ENCODE data around the gene ABL2. TPM values are rescaled to one million over a fixed set of nuclear protein-coding genes. Genes with fewer than 3 reads are reported as not detected.
A peak's percentile ranks its signal among the peaks of the same experiment; 100 is the strongest.

ABL2 gene
- total RNA-seq (2011; cell fraction: chromatin; rRNA removed; ENCODE audit: low replicate concordance) = 41.6 and 59.9 TPM in 2 replicates
- total RNA-seq (2011; cell fraction: nucleolus; rRNA removed) = 17.2 and 21.7 TPM in 2 replicates
- total RNA-seq (2011; cell fraction: nucleoplasm; rRNA removed) = 31.7 and 41.7 TPM in 2 replicates
- total RNA-seq (2014; rRNA removed) (6.1 and 6.6 TPM in 2 replicates), total RNA-seq (2014; rRNA removed; fragmentation: Illumina TruSeq; extraction: Trizol) (9.5 and 10.9 TPM in 2 replicates), total RNA-seq (2015; rRNA removed; fragmentation: Illumina TruSeq; extraction: Trizol) (8.6 and 9.2 TPM in 2 replicates), total RNA-seq (2021) (14.1 and 15.0 TPM in 2 replicates), polyA plus RNA-seq (2011; rRNA removed) (8.1 and 9.4 TPM in 2 replicates), polyA plus RNA-seq (2014; fragmentation: Illumina TruSeq; extraction: Trizol) (8.7 and 8.9 TPM in 2 replicates), polyA plus RNA-seq (2014; fragmentation: Nextera tagmentation; extraction: Ambion mirVana) (1 to 10 TPM; 1.4 to 2.2 TPM), polyA plus RNA-seq (2014; rRNA removed) (5.6 and 5.8 TPM in 2 replicates), polyA minus RNA-seq (2011; rRNA and poly(A)+ RNA removed) (30.6 and 32.6 TPM in 2 replicates), Bru-seq, nascent RNA (percentile 78 among the genes with signal in this experiment), BruChase-seq, experiment 1, labeled RNA remaining after a 2-hour chase (percentile 83 among the genes with signal in this experiment), BruChase-seq, experiment 2, labeled RNA remaining after a 6-hour chase (percentile 81 among the genes with signal in this experiment)
- polyA plus RNA-seq (2011; cell fraction: cytosol; rRNA removed) = 4.6 and 6.3 TPM in 2 replicates
- 7.2 and 7.7 TPM in 2 replicates for polyA plus RNA-seq (2011; cell fraction: nucleus; rRNA removed)
- polyA plus RNA-seq (2012) = 5.5 and 6.0 TPM in 2 replicates
- polyA minus RNA-seq (2011; cell fraction: cytosol; rRNA and poly(A)+ RNA removed) = 15.8 and 16.8 TPM in 2 replicates
- polyA minus RNA-seq (2011; cell fraction: nucleus; rRNA and poly(A)+ RNA removed) = 10.0 and 15.8 TPM in 2 replicates
- long read RNA-seq, experiment 1, partial matches to known transcripts = 3 of 38 reads
- long read RNA-seq, experiment 1, other reads (novel, unspliced or antisense) = 32 of 38 reads
- long read RNA-seq, experiment 2, partial matches to known transcripts = 1 of 8 reads
- long read RNA-seq, experiment 2, other reads (novel, unspliced or antisense) = 7 of 8 reads
- long read RNA-seq, experiment 3, partial matches to known transcripts = 0 of 3 reads
- long read RNA-seq, experiment 3, other reads (novel, unspliced or antisense) = 3 of 3 reads

DNA sequence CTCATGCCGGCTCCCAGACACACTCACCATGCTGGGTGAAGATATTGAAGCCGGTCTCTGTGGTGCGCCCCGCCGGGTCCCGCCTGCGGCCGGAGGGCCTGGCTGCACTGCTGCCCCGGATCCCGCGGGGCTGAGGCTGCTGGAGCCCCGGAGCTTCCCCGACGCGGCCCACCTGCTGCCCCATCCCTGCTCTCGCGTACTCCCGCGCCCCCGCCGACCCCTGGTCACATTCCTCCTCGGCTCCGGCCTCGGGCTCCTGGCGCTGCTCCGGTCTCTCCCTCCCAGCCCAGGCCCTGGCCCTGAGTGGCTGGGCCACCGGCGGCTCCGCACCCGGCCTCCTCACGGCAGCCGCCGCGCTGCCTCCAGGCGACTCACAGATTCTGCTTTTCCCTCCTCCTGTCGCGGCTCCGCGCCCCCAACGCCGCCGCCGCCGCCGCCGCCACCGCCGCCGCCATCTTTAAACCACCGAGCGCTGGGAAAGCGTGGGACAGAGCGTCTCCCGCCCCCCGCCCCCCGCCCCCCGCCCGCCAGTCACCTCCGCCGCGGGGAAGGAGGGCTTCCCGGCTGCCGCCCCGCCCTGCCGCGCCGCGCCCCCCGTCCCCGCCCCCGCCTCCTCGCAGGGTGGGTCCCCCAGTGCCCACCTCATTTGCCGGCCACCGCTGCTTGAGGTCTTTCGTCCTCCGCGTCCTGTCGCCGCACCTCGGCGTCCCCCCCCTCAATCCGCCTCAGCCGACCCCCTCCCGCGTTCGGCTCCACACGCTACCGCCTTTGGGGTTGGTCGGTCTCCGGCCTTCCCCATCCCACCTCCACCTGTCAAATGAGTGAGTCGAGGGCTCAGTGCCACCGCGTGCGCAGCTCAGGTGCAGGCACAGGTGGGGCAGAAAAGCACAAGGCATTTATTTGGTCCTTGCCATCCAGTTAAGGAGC is at the start of gene ABL2:
TSS of gene ABL2 (minus strand) at position 464 of the 927 bp plus-strand sequence. CDS start at position 184, 280 bp downstream.
- Histone ChIP-seq H3K4me3 (peak within 1 kb of the TSS; percentile 98), H3K9ac (ENCODE audit: insufficient read depth in 1 of 2, low read depth in 2 of 2, low read length in 2 of 2) (peak within 1 kb of the TSS; percentile 84 to 99), H3K9me1 (ENCODE audit: control insufficient read depth, insufficient read depth, low read length) (no peaks in the 10 kb centered on the region), H3K4me1 (replicated peaks in 1 of 2; ENCODE audit: control insufficient read depth in 2 of 2, insufficient read depth in 2 of 2, low read length in 2 of 2) (peaks cover 11 to 16% of the 10 kb centered on the region in 2 experiments; a peak in 4 of 5 replicates), H3K36me3 (ENCODE audit: control insufficient read depth, insufficient read depth, low read length) (peaks cover 12% of the 10 kb centered on the region), H4K20me1 (replicated peaks; ENCODE audit: control insufficient read depth, insufficient read depth, low read length) (no peaks in the 10 kb centered on the region), H3K27me3 (ENCODE audit: control insufficient read depth in 2 of 2, insufficient read depth in 2 of 2, low read length in 2 of 2) (no peaks in the 10 kb centered on the region), H3K4me2 (ENCODE audit: insufficient read depth, low read length) (peak within 1 kb of the TSS; percentile 97), H2AFZ (ENCODE audit: low read depth, low read length) (peak within 1 kb of the TSS; percentile 99), H3K79me2 (ENCODE audit: control insufficient read depth, insufficient read depth, low read length) (peaks cover 45% of the 10 kb centered on the region), H3K27ac (ENCODE audit: extremely low read depth, low read depth, low read length) (peak within 1 kb of the TSS; percentile 78), H3K9me3 (replicated peaks; ENCODE audit: control insufficient read depth, insufficient read depth, low read depth, low read length) (no peaks in the 10 kb centered on the region)
- BruUV-seq (replicated peaks) = no TSS peak
- ATAC-seq (peak; percentile 85), DNase-seq (ENCODE audit: extremely low read depth in 1 of 4, low spot score in 3 of 4) (peak; percentile 71 to 93 (median 90)), FAIRE-seq (no peak)
- POLR2A ChIA-PET = interaction anchor here (0.6 to 1.2 kb wide), 2 partner anchors 10 to 34 kb away, joined by 3 read pairs; no protein-coding TSS in a partner anchor
- CTCF ChIA-PET (ENCODE audit: low intra/inter-chr PET ratio) = no interaction called here
- in situ Hi-C loops (cut with MboI) = no loop called here
- WGBS (ENCODE audit: insufficient coverage, low coverage, missing lambda C conversion rate) = 1% methylated on average over 32 of the region's 94 CpGs
- intact Hi-C loops (cut with micrococcal nuclease) = no loop called here
- TF ChIP-seq DMBX1 (CRISPR knock-in tag; IDR thresholded peaks at IDR 0.05; ENCODE audit: borderline replicate concordance) = no peak
- TF ChIP-seq, protein P1, sequence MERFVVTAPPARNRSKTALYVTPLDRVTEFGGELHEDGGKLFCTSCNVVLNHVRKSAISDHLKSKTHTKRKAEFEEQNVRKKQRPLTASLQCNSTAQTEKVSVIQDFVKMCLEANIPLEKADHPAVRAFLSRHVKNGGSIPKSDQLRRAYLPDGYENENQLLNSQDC (CRISPR knock-in tag; IDR thresholded peaks at IDR 0.05) = peak; percentile 15; the same call in 1 of the 2 replicates
- TF ChIP-seq CHD4 (IDR thresholded peaks at IDR 0.05; ENCODE audit: insufficient read depth, insufficient replicate concordance, low read depth, low read length, poor library complexity, severe bottlenecking) = no peak
- TF ChIP-seq, protein P2, sequence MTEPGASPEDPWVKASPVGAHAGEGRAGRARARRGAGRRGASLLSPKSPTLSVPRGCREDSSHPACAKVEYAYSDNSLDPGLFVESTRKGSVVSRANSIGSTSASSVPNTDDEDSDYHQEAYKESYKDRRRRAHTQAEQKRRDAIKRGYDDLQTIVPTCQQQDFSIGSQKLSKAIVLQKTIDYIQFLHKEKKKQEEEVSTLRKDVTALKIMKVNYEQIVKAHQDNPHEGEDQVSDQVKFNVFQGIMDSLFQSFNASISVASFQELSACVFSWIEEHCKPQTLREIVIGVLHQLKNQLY (CRISPR knock-in tag; conservative IDR thresholded peaks at IDR 0.05) = 0 out of 4 replicates have a peak, but pooled peaks of 1 of the 2 experiments have one; percentile 32
- TF ChIP-seq, protein P3, sequence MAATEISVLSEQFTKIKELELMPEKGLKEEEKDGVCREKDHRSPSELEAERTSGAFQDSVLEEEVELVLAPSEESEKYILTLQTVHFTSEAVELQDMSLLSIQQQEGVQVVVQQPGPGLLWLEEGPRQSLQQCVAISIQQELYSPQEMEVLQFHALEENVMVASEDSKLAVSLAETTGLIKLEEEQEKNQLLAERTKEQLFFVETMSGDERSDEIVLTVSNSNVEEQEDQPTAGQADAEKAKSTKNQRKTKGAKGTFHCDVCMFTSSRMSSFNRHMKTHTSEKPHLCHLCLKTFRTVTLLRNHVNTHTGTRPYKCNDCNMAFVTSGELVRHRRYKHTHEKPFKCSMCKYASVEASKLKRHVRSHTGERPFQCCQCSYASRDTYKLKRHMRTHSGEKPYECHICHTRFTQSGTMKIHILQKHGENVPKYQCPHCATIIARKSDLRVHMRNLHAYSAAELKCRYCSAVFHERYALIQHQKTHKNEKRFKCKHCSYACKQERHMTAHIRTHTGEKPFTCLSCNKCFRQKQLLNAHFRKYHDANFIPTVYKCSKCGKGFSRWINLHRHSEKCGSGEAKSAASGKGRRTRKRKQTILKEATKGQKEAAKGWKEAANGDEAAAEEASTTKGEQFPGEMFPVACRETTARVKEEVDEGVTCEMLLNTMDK (IDR thresholded peaks at IDR 0.05; ENCODE audit: borderline replicate concordance, insufficient read depth, low read depth, low read length, poor library complexity, severe bottlenecking) = no peak
- 0 out of 2 replicates have a peak, but pooled peaks have one; percentile 16 for TF ChIP-seq FOSL1 (tag; conservative IDR thresholded peaks at IDR 0.05)
- TF ChIP-seq EP400 (IDR thresholded peaks at IDR 0.05) = peak; percentile 37; the same call in 1 of the 2 replicates
- TF ChIP-seq, protein P4, sequence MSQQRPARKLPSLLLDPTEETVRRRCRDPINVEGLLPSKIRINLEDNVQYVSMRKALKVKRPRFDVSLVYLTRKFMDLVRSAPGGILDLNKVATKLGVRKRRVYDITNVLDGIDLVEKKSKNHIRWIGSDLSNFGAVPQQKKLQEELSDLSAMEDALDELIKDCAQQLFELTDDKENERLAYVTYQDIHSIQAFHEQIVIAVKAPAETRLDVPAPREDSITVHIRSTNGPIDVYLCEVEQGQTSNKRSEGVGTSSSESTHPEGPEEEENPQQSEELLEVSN (IDR thresholded peaks at IDR 0.05; ENCODE audit: borderline replicate concordance in 1 of 2, extremely low read depth in 1 of 2, insufficient read depth in 1 of 2, insufficient read length in 1 of 2, low read depth in 1 of 2, low read length in 1 of 2, poor library complexity in 1 of 2, severe bottlenecking in 1 of 2) = peak in 1 of 2 experiments; percentile 52
